HG03060 (cell line): ENCODE results near the gene PRSS27.
A peak's percentile ranks its signal among the peaks of the same experiment; 100 is the strongest.

Experiments used
- ATAC-seq: cut with Tn5 transposase; IDR thresholded peaks from one replicate; pipeline ENCODE4 v1.9.1; 2021; ENCODE audit warnings: low read depth, moderate number of reproducible peaks; ENCODE audit not compliant: unreplicated experiment

Gene PRSS27

DNA sequence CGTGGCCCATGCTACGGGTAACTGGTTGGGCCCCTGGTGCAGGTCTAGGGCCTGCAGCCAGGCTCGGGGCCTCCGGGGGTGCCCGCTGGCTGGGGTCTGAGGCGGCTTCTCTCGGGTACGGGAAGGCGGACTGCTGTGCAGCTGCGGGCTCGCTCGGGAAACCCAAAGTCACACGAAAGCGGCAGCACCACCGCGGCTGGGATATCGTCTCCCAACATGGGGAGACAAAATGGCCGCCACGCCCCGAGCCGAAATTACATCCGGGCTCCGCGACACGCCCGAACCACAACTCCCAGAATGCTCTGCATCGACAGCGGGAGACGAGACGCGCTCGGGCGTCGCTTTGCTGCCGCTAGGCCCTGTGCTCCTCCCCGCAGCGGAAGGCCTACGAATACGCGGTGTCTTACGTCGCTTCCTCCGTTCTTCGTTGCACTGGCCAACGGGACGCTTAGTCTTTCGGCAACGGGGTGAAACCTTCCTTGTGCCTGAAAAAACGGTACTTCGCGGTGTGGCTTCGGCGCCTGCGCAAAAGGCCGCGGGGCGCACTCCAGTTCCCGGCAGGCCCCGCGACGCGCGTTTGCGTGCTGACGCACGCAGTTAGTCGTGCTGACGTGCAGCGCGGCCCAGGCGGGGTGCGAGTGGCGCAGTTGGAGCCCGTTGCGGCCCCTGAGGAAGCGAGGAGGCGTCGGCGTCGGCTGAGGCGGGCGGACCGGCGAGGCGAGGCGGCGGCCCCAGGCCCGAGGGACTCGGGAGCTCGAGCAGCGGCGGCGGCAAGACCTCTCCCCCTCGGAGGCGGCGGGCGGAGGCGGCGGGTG, 32.2 kb upstream of the PRSS27 start, which contains the start of gene SRRM2:
SRRM2 (plus strand) TSS at position 604 of the 815 bp plus-strand sequence. CDS start 3,727 bp downstream, outside the sequence.
- peak; percentile 62 for ATAC-seq

DNA sequence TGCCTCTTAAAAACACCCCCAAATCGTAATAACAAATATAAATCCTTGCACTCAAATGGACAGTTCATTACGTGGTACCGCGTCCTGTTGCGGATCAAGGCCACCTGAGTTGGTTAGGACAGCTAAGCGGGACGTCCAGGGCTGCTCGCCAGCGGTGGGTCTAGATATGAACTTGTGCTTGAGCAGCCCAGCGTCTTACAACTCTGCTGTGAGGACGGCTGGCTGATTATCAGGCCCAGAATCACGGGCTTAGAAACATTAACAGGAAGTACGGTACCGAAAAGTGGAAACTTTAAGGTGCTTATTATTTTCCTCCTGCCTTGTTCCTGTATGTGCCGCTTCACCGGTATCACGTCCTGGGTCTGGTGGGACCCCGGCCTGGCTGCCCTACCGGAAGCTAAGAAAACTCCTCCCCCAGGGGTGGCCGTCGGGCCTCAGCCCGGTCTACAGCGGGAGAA, 31.6 kb upstream of the PRSS27 start:
- peak; percentile 18 for ATAC-seq

DNA sequence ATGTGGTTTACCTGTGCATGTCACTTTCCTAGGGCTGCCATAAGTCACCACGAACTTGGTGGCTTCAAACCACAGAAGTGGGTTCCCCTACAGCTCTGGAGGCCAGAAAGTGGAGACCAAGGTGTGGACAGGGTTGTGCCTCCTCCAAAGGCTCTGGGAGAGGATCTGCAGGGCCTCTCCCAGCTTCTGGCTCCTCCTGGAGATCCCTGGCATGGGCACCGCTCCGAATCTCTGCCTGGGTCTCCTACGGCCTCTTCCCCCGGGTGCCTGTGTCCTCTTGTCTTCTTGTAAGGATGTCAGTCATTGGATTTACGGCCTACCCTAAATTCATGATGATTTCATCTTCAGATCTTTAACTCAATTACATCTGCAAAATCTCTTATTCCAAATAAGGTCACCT, 29.9 kb upstream of the PRSS27 start:
- no peak for ATAC-seq

DNA sequence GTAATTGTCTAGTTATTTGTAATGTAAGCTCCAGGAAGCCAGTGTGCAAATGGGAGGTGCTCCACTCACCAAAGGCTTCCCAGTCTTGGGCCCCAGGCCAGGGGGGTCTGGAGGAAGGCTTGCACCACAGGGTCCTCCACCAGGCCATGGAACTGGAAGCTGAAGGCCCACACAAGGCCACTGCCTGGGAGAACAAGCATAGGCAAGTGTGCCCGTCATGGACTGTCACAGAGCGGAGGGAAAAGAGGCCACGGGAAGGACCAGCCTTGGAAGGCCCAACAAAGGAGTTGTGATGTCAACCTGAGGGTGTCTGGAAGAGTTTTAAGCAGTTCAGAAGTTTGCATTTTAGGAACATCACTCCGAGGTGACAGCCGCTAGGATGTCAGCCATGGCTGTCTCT, 29.5 kb upstream of the PRSS27 start:
- no peak for ATAC-seq

DNA sequence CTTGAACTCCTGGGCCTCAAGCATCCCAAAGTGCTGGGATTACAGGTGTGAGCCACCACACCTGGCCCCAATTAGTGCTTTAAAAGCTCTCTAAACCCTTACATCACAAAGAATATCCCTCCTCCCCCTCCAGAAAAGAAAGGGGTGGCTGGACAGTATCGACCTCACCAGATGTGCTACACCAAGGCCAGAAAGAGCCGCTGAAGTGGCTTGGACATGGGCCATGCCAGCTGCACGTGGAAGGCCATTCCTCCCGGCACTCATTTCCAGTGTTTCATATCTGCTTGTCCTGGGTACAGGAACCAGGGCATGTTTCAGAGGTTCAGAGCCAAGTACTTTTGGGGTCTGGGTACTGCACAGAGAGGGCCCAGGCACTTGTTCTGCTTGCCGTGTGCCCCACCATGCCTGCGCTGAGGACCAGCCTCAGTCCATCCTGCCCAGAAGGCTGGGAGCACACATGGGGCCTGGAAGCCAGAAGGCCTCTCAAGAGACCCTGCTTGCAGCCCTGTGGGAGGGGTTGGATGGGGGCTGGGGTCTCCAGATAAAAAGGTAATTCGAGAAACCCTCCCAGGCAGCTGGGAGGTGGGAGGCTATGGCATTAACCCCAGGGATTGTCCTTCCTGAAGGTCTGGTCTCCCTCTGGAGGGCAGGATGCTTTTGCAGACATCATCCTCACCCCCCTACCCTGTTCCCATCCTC, 28.9 kb upstream of the PRSS27 start:
- no peak for ATAC-seq

DNA sequence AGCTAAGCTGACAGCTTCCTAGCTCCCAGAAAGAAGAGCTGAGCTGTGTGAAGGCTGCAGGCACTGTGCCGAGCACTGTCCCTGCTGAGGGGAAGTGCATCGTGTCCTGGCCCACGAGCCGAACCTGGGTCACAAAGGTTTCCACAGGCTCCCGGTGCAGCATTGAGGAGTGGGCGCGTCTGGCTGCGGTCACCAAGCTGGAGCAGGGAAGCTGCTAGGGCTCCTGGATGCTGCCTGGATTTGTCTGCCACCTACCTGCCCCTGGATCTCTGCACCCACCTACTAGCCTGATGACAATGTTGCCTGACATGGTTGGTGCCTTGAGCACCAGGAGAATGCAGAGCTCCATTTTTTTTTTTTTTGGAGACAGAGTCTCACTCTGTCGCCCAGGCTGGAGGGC, 25.9 kb upstream of the PRSS27 start:
- no peak for ATAC-seq

DNA sequence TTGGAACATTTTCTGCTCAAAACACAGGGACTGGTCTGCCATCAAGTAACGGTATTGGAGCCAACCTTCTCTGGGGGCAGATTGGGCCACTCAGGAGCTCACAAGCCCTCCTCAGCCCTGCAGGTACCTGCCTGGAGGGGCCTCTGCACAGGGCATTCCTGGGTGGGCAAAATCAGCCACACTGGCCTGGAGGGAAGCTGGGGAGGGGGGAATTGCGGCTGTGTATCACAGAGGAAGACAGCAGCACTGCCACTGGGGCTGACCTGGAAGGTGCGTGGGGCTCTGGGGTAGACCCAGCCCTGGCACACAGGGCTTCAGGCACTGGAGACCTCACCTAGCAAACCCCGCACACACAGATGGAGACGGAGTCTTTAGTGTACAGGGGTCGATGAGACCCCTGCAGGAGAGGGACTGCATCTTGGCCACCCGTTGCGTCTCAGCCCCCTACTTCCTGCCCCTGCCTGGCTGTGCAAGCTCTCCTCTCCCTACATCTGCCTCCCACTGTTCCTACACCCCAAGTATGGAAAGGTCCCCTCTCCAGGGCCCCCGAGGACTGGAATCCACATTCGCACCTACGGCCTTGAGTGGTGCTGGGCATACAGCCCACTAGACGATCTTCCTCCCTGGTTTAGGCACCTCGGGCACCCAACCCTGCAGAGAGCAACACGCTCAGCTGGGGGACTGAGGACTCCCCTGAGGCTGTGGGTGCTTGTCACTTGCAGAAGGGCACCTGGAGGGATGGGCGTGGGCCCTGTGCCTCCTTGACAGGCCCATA, 25.3 kb upstream of the PRSS27 start:
- no peak for ATAC-seq

DNA sequence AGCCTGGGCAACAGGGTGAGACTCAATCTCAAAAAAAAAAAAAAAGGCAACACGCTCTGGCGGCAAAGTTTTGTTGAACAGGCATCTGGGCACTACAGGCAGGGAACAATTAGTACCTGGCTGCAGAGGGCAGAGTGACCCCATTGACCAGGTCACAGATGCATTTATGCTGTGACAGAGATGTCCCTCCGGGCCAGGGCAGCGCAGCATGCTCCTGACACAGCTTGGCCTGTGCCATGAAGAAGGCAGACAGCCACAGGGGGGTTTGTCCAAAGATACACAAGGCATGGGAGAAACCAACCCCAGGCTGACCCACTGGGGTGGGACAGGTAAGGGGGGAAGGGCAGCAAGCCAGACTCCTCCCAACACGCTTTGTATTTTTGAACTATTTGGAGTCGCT, 24.7 kb upstream of the PRSS27 start:
- ATAC-seq = no peak

DNA sequence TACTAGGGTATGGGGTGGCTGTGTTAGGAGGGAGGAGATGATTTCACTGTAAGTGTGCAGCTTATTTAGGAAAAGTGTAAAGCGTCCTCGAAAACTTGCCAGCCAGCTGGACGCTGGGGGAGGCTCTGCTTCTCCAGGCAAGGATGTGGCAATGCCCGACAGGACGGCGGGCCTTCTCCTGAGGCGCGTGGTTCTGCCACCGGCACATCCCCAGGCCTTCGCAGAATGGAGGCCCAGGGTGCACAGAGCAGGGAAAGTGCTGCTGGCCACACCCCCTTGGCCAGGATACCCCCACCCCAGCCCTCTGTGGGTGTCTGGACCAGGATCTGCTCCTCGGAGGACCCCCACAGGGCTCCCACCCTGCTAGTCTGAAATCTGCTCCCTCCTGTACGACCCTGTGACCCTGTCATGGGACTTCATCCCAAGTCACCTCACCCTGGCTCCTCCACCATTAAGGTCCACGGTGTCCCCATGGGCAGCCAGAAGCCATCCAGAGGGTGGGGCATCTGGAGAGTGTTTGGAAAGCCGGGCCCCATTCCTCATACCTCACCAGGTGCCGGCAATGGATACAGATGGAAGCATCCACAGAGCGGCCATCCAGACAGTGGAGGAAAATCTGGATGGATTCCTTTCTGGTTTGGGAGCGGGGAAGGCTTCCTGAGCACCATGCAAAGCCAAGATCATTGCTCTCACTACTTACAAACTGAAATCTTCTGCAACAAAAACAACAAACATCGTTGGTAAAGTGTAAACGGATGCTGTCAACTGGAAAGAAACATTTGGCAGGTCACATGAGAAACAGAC, 23.2 kb upstream of the PRSS27 start:
- ATAC-seq = no peak

DNA sequence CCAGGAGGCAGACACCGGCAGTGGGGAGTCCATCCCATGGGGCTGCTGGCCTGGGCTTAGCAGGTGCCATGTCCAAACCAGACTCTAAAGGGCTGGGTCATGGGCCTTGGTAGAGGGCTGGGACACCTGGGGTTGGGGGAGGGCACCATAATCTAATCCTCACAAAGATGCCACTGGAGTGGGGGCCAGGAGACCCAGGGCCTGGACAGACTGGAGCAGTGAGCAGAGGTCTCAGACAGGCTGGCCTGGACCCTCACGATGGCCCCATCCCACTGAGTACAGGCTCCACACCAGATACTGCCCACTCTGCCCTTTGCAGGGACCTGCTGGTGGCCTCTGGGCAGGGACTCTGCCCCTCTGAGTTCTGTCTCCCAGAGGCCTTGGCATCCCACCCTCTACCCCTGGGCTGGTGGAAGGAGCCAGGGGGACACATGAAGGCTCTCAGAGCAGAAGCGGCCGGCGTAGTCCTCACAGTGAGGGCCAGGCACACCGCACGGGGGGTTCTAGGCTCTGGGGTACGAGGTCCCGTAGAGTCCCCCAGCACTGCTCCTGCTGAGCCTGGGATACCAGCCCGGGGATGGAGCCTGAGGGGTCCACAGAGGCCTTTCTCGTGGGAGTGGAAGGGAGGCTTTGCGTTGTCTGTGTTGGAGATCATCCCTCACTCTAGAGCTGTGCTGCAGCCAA, 22.4 kb upstream of the PRSS27 start:
- ATAC-seq = no peak

DNA sequence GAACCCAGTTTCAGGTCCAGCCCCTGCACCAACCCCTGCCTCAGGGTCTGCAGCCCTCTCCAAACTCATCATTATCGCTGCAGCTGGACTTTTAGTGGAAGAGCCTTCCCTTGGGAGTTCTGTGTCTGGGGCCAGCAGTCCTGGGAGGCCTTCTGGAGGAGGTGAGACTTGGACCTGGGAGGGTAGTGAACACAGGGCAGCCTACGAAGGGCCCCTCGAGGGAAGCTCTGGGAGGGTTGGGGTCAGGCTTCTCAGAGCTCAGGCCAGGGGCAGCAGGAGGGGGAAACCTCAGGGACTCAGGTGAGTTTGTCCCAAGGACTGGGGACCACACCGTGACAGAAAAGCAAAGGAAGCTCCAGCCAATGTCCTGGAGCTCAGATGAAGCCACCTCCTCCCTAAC, 21.1 kb upstream of the PRSS27 start:
- ATAC-seq = no peak

DNA sequence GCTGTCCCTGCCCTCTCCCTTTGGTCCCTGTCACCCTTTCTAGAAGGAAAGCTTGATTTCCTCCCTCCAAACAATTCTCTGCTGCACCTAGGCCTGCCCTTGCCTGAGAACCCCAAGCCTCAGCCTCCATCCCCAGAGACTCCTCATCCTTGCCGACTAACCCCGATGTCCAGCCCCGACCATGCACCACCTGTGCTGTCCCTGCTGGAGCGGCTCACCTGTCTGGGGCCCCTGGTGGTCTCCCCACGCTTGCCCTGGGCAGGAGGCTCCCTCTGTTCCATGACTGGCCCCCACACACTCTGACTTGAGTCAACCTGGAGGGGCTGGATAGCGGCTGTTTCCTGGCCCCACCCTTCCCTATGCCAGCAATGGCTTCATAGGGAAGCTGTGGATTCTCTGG, 20.5 kb upstream of the PRSS27 start:
- ATAC-seq = no peak

DNA sequence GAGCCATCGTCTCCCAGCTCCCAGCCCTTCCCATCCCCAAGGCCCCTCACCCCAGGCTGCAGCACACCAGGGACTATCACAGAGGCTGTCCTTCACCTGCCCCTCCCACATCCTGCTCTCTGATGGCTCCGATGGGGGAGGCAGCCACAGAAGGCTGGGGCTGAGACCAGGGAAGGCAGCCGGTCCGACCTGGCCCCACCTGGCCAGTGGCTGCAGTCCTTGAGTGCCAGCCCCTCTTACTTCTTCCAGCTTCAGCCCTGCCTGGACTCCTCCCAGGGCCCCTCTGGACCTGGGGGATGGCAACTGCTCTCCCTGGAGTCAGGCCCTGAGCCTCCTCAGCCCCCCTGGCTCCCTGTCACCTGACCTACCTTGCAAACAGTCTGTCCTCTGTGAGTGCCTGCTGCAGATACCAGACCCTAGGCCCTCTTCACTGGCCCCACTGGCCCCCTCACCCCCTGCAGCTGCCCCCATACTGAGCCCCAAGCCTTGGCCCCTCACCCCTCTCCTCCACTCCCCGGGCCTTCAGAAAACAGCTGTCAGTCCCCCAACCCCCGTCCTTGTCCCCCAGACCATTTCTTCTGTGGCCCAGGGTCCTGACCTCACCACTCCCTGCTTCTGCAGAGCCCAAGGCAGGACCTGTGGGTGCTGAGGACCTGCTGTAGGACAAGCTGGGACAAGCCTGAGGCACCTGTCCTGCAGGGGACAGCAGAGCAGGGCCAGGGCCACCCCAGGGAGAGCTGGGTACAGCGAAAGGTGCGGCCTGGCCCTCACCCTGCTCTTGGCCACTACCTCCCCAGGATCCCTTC, 19.8 kb upstream of the PRSS27 start:
- no peak for ATAC-seq

DNA sequence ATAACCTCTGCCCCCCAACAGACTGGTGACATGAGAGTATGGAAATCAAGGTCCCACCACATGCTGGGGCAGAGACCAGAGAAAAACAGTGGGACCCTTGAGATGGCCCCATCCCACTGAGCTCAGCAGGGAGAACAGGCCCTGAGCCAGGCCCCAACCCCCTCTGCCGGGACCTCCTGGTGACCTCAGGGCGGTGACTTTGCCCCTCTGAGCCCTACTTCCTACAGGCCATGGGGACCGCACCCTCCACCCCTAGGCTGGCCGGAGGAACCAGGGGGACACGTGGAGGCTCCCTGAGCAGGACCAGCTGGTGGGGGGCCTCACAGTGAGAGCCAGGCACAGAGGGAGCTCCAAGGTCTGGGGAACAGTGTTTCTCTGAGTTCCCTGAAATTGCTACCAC, 18.6 kb upstream of the PRSS27 start:
- ATAC-seq = no peak

DNA sequence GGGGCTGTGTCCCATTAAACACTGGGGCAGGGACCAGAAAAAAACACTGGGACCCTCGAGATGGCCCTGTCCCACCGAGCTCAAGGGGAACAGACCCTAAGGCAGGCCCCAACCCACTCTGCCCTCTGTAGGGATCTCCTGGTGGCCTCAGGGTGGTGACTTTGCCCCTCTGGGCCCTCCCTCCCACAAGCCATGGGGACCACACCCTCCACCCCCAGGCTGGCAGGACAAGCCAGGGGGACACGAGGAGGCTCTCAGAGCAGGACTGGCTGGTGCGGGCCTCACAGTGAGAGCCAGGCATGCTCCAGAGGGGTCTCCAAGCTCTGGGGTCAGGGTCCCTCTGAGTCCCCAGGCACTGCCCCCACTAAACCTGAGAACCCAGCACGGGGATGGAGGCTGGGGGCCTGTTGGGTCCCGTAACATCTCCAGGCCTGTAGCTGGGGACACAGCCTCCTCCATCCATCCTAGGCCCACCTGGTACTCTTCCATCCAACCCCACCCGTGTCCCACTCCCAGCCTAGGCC, 17.9 kb upstream of the PRSS27 start:
- no peak for ATAC-seq

DNA sequence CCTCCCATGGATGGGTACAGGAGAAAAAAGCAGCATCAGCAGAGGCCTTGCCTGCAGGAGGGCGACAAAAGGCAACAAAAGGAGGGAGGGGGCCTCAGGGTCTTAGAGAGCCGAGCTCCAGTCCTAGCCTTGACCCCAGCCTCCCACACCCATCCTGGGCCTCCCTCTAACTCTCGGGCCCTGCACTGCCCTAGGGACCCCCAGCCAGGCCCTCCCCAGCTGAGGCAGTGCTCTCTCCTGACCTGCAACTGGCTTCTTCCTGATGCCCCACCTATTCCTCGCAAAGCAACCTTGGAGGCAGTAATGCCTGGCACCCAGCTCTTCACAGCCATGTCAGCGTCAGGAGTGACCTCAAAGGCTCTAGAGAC, 17.2 kb upstream of the PRSS27 start:
- ATAC-seq = no peak

DNA sequence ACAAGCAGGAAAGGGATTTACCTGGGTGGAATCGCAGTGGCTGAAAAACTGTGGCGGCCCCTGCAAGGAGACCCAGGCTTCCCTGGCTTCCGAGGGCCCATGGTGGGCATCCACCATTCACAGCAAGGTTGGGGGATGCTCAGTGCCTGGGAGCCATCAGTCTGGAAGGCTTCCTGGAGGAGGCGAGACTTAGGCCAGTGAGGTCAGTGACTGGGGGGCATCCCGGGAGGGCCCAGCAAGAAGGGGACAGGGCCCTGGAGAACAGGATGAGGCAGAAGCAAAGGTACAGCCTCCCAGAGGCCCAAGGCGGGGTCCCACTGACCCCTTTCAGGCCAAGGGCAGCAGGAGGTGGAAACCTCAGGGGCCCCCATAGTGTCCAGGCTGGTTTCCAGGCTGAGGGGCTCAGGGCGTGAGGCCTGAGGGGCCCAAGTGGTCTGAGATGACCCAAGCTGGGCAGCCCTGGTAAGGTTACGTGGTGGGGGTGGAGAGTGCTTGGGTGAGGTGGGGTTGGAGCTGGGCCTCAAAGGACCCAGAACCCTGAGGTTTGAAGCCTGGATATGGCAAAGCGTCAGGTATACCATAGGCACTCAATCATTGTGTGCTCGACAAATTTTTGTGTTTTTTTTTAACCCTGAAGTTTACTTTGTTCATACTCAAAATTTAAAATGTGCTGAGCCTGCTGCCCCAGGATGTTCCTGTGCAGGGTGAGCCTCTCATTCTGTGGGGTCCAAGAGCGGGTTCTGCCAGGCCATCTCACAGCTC, 16.6 kb upstream of the PRSS27 start:
- no peak for ATAC-seq
